Measurements from ENCODE around the gene DOCK10.

The DOCK10 gene

GRCh38 chr2:224909885-224910573 is 132.2 kb downstream of the DOCK10 start:
- DNase-seq, result peak; percentile 2

DNA sequence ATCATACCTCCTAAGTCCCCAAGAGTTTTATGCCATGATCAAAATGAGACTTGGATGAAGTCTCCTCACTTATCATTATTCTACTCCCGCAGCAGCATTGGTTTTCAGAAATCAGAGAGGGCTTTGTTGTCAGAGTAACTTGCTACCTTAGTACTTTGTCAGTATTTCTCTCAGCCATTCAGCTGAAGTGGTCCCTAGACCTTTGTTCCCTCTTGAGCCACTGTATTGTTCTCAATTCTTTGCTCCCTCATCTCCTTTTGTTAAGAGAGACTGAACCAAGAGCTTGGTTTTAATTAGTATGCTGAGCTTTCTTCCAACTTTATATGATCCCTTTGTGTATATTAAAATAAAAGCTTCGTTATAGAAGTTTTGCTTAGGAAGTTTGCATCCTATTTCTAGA is 133.4 kb downstream of the DOCK10 start:
- DNase-seq, result no peak

GRCh38 chr2:224904381-224904780 is 137.9 kb downstream of the DOCK10 start:
- DNase-seq, result no peak

DNA sequence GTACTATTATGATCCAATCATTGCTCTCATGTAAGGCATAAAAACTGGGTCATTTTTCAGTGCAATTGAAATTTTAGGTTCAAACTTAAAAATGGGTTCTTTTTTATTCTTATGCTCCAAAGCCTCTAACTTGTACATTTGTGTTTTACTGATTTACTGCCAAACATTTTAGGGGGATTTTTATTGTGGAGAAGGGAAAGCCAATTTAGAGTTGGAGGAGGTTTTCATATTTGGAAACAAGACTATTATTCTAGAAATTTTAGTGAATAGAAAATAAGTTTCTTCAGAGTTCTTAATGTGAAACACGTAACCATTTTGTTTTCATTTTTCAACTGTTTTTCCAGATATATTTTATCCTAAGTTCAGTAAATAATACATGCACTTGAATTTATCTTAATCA is 138.6 kb downstream of the DOCK10 start:
- DNase-seq, result no peak

- DNase-seq, result peak; percentile 80
Observed at GRCh38 chr2:224901121-224901676, 141.1 kb downstream of the DOCK10 start.

DNA sequence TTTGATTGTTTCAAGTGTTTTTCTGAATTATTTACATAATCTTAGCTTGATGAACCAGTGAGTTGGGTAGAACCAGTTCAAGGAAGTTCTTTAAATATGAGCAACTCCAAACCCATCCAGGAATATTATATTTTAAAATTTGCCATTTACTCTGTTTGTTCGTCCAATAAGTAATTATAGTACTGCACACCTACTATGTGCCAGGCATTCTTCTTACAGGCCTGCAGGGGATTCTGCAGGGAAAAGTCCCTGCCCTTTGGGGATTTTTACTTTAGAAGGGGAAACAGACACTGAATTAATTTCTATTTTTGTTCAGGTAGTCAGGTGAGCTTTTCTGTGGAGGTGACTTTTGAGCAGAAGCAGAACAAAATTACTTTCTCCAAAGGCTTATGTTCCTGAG is 146.9 kb downstream of the DOCK10 start:
- no peak for DNase-seq

- no peak for DNase-seq
Observed at GRCh38 chr2:224894356-224894755, 147.9 kb downstream of the DOCK10 start.

GRCh38 chr2:224893848-224894247 is 148.4 kb downstream of the DOCK10 start:
- DNase-seq, result no peak

DNA sequence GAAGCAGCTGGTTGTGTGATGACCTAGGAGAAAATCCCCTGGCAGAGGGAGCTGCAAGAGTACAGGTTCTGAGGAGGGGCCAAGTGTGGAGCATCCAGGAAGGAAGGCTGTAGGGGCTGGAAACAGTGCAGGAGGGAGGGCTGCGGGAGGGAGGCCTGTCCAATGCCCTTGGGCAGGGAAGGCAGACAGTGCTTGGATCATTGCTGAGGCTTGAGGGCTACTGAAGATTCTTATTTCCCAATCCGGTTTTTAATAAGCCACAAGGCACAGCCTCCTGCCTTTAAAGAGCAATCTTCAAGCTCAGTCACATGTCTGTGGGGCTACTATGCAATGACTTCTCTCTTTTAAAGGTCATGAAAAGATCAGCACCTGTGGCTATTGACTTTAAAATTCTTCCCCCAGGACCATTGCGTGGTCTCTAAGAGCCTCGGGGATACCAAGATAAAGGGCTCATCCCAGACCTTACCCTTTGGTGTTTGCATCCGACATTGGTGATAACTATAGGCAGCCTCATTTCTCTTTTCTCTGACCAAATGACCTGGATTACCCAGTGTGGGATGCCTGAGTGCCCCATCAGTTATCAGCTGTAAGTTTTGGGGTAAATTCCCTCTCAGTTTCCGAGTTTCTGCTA is 149.6 kb downstream of the DOCK10 start:
- DNase-seq, result no peak

DNA sequence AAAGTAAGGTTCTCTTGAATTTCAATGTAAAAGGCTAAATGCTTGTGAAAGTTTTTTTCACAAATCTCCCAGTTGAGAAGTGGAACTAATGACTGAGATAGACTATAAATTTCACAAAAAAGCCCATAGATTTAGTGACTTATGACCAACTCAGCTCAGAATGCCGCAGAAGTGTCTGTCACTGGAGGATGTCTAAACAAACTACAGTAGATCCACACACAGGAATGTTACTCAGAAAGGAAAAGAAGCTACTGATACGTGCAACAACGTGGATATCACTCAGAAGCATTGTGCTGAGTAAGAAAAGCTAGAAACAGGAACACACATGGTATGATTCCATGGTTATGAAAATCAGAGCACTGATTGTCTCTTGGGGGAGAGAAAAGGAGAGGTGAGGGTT is 151.9 kb downstream of the DOCK10 start:
- no peak for DNase-seq

- no peak for DNase-seq
Observed at GRCh38 chr2:224887141-224887540, 155.1 kb downstream of the DOCK10 start.

DNA sequence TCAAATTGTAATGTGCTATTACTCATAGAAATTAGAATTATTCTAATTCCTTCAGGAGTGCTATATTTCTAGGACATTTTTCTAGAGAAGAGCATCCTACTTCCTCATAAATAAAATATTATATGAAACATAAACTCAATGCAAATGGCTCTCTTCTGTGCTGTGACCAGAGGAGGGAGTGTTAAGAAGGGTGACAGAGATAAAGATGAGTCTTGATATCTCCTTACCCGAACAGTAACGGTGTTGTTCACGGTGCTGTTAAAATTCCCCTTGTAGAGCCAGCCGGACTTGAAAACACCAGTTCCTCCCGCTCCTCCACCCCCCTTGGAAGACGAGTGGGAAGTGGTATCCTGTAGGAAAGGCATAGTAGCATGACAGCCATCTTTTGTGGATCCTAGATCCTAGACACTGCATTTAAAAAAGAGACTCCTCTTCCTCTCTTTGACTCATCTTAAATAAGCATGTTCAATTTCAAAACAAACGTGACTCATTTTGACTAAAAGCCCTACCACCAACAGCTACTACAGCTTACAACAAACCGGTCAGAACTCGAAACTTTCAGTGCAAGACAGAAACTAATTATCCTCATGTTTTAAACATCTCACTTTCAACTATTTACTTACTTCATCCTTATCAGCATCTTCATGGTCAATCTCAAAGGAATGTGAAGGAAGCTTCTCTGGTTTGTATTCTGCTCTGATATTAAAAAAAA is 156.3 kb downstream of the DOCK10 start:
- no peak for DNase-seq

DNA sequence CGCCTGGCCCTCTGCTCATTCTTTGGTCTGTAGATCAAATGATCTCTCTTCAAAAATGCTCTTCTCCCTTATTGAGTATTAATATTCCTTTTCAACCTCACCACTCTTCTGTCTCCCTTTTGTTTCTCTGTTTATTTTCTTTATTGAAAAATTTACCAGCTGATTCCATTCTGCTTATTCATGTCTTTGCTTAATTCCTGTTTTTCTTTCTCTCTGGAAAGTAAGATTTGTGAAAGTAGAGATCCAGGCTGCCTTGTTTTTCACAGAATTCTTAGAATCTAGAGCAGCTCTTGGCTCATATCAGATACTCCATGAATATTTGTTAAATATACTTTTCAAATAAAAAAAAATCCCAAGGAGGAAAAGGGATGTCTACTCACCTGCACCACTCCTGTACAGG is 157.0 kb downstream of the DOCK10 start:
- no peak for DNase-seq

DNA sequence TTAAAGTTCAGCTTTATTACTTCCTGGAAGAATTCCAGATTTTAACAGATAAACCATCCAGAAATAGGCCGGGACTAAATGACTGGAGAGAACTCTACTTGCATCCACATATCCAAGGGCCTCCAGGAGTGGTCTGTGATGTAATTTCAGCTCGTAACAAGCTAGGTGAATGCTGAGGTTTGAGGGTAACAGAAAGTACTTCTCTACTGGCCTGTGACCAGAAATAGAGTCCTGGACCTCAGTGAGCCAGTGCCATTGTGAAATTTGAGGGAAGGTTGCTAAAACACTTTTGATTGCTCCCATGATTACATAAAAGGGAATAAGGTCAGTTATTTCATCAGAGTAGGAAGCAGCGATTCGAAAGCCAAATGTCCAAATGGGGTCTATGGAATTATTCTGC is 158.1 kb downstream of the DOCK10 start:
- DNase-seq, result no peak

DNA sequence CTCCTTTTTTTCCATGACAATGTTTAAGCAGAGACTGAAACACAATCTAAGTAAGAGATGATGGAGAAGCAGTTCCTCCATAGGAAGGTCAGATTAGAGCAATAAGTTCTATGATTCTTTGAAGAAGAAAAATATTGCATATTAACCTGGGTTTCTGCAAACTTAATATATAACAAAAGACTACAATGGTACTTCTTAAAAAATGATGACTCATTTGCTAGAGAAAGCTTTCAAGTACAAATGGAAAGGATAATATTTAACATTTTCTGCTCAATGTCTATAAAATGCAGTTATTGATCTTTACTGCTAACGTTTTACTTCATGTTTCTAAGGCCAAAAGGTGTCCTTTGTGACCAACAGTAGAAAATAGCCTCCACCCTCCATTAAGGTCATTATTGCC is 158.6 kb downstream of the DOCK10 start:
- DNase-seq, result no peak

DNA sequence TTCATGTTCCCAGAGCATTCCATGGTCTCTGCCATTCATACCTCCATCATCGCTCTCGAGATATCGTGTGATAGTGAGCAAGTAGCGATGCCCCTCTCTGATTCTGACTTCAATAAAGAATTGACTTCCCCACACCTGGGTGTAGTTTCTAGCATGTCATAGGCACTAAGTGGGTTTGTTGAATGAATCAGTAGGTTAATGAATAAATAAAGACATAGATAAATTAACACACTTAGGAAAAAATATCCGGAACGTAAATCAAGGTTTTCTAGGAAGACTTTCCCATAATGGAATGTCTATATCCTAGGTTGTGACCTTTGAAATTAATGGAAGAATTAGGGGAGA is 159.1 kb downstream of the DOCK10 start:
- DNase-seq, result no peak

GRCh38 chr2:224882291-224883171 is 159.7 kb downstream of the DOCK10 start:
- DNase-seq, result no peak

DNA sequence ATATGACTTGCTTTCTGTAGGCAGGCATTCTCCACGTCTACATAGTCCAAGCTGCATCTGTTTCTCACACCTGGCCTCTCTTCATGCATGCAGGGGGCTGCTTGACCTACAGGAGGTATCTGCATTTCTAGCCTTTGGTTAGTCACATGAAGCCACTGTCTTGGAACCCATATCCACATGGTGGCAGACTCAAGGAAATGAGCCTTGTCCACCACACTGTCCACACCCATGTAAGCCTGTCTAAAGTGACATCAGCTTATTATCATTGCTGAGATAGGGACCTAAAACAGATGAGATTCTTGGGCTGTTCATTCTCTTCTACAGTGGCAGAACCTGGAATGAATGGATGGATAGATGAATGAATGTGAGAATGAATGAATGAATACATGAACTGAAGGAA is 160.4 kb downstream of the DOCK10 start:
- DNase-seq, result no peak

- DNase-seq, result no peak
Observed at GRCh38 chr2:224876522-224876921, 165.7 kb downstream of the DOCK10 start.

DNA sequence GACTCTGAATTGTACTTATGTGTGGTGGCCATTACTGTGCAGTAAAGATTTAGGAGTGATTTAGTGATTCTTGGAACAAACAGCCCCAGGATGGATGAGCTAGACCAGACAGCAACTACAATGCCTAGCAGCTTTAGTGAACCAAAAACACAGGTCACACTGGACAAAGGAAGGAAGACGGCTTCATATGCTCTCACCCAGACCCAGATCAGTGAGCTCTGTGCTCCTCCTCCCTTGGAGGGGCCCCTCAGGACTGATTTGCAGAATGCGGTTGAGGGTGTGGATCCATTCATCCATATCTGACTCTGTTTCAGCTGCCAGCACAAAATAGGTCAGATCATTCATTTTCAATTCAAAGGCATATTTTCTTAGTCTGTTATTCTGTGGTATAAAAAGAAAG is 166.4 kb downstream of the DOCK10 start:
- DNase-seq, result no peak

DNA sequence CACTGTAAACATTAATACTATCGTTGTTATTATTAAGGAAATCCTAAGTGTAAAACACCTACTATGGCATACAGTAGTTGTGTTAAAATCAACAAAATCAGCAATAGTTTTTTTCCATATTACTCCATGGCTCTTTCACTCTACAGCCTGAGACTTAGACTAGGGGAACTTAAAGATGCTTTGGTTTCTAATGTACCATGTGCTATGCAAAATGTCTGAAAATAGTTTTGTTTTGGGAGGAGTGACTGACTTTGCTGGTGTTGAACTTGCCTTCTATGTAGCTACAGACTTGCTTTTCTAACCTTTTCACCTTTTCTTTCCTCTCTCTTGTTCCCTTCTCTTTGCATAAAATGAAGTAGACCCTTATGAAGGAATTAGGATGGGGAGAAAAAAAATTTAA is 167.1 kb downstream of the DOCK10 start:
- no peak for DNase-seq

DNA sequence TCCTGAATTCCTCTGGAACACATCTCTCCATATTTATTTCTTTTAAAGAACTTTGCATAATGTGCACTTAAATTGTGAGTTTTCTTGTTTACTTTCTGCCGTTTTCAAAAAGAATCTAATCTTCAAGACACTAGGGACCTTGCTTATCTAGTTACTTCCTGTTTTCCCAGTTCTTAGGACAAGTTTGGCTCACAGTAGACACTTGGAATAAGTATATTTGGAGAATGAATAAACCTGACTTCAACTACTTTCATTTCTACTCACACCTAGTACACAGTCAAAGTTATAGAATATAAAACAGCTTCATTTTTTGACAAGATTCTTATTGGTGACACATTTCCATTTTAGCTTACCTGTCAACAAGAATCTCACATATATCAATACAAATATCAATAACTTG is 170.5 kb downstream of the DOCK10 start:
- DNase-seq, result no peak

- no peak for DNase-seq
Observed at GRCh38 chr2:224870341-224870740, 171.9 kb downstream of the DOCK10 start.

All from NCI-H1092 (cell line).